K562 (cell line): Measurements from ENCODE around the gene ZDHHC5. TPM values are rescaled to one million over a fixed set of nuclear protein-coding genes. Genes with fewer than 3 reads are reported as not detected.

Experiments
- ATAC-seq: fragments of 200-7000 bp; cut with Tn5 transposase; 3 replicates; pipeline ENCODE4 v1.9.1; 2020; ENCODE audit warnings: moderate library complexity
- BruUV-seq: library from RNA; stranded (reverse); fragments of 400-500 nt; replicated peaks from 2 replicates; lab custom pipeline; 2021; lab: Mats Ljungman, UMichigan
- CTCF ChIA-PET: fragments of 300-600 bp; formaldehyde crosslinking; extraction: SDS; loops from one replicate; lab custom pipeline; 2021; ENCODE audit warnings: low intra/inter-chr PET ratio; lab: Yijun Ruan, JAX
- POLR2A ChIA-PET: fragments of 300-600, 350-650 bp; sonication (Branson Sonifier 250); formaldehyde crosslinking; extraction: SDS; loops from one replicate; lab custom pipeline; 2021; ENCODE audit warnings: antibody characterized with exemption, inconsistent platforms; lab: Yijun Ruan, JAX
- DNase-seq, 4 experiments: peaks; one replicate each; pipeline versions ENCODE4 v3.0.0 to v3.0.0-alpha.2; 2011 to 2018; ENCODE audit warnings: low spot score in 3 of 4, mixed read lengths in 3 of 4; ENCODE audit errors: extremely low read depth in 1 of 4
- FAIRE-seq: peaks from 2 replicates; lab custom pipeline; 2011; peaks lifted over from hg19 to GRCh38; lab: Jason Lieb, UNC
- H2AFZ ChIP-seq: 2 replicates; pipeline ENCODE4 v1.6.0; 2011; ENCODE audit warnings: low read depth, low read length, control low read depth, inconsistent platforms
- H3K27ac ChIP-seq: fragments of 200-600 bp; 3 replicates; pipeline ENCODE4 v1.8.0; 2011; ENCODE audit warnings: low read depth, mild to moderate bottlenecking, control low read depth, inconsistent platforms, low read length, moderate library complexity, mixed read lengths; ENCODE audit errors: extremely low read depth
- H3K27me3 ChIP-seq, 2 experiments: fragments of 300-600 bp in 1 of 2; 2 replicates in 1 of 2; 3 replicates in 1 of 2; pipeline versions ENCODE4 v1.6.0 to v1.8.0; 2011; ENCODE audit warnings: inconsistent platforms in 2 of 2, low read length in 2 of 2, mild to moderate bottlenecking in 1 of 2, mixed read lengths in 1 of 2, moderate library complexity in 1 of 2; ENCODE audit not compliant: control insufficient read depth in 2 of 2, insufficient read depth in 2 of 2
- H3K36me3 ChIP-seq: fragments of 300-600 bp; 3 replicates; pipeline ENCODE4 v1.8.0; 2011; ENCODE audit warnings: mild to moderate bottlenecking, low read length, inconsistent platforms; ENCODE audit not compliant: control insufficient read depth, insufficient read depth
- H3K4me1 ChIP-seq, 2 experiments: fragments of 200-600 bp in 1 of 2; replicated peaks in 1 of 2; 2 replicates in 1 of 2; 3 replicates in 1 of 2; pipeline versions ENCODE4 v1.5.1 to v1.8.0; 2011; ENCODE audit warnings: inconsistent platforms in 2 of 2, low read length in 2 of 2, mild to moderate bottlenecking in 1 of 2, mixed read lengths in 1 of 2, moderate library complexity in 1 of 2; ENCODE audit not compliant: control insufficient read depth in 2 of 2, insufficient read depth in 2 of 2
- H3K4me2 ChIP-seq: 2 replicates; pipeline ENCODE4 v1.6.1; 2011; ENCODE audit warnings: low read length, control low read depth, inconsistent platforms, mixed read lengths; ENCODE audit not compliant: insufficient read depth
- H3K4me3 ChIP-seq: fragments of 200-600 bp; sonication (generic), shearing (Covaris generic); 2 replicates; pipeline ENCODE4 v1.5.1; 2016; ENCODE audit warnings: control low read depth, inconsistent platforms
- H3K79me2 ChIP-seq: fragments of 200-600 bp; 3 replicates; pipeline ENCODE4 v1.8.0; 2011; ENCODE audit warnings: low read length, inconsistent platforms; ENCODE audit not compliant: control insufficient read depth, insufficient read depth
- H3K9ac ChIP-seq, 2 experiments: 2 replicates each; pipeline versions ENCODE4 v1.6.0 to v1.6.1; 2011; ENCODE audit warnings: low read depth in 2 of 2, low read length in 2 of 2, control low read depth in 1 of 2, inconsistent platforms in 1 of 2, mild to moderate bottlenecking in 1 of 2, mixed read lengths in 1 of 2; ENCODE audit not compliant: insufficient read depth in 1 of 2
- H3K9me1 ChIP-seq: one replicate; pipeline ENCODE4 v1.6.0; 2011; ENCODE audit warnings: inconsistent platforms, mild to moderate bottlenecking, low read length, moderate library complexity; ENCODE audit not compliant: control insufficient read depth, insufficient read depth
- H3K9me3 ChIP-seq: replicated peaks from 2 replicates; pipeline ENCODE4 v1.5.1; 2011; ENCODE audit warnings: low read depth, low read length, inconsistent platforms; ENCODE audit not compliant: control insufficient read depth, insufficient read depth
- H4K20me1 ChIP-seq: replicated peaks from 2 replicates; pipeline ENCODE4 v1.6.1; 2011; ENCODE audit warnings: low read length, inconsistent platforms, mixed read lengths; ENCODE audit not compliant: control insufficient read depth, insufficient read depth
- CREM ChIP-seq: IDR thresholded peaks from 2 replicates; pipeline ENCODE4 v1.6.1; 2014; ENCODE audit warnings: antibody characterized with exemption, low read depth
- DPF2 ChIP-seq: fragments of 450-650 bp; IDR thresholded peaks from 2 replicates; pipeline ENCODE4 v1.6.1; 2016
- ELF4 ChIP-seq: fragments of 450-650 bp; formaldehyde crosslinking; IDR thresholded peaks from 2 replicates; pipeline ENCODE4 v1.4.0; 2022; ENCODE audit warnings: missing genetic modification characterization
- HDAC1 ChIP-seq, 2 experiments: fragments of 450-650 bp; IDR thresholded peaks; 2 replicates each; pipeline ENCODE4 v1.6.1; 2016 to 2017; ENCODE audit warnings: inconsistent platforms in 1 of 2, mild to moderate bottlenecking in 1 of 2, moderate library complexity in 1 of 2
- ILF3 ChIP-seq: fragments of 450-650 bp; IDR thresholded peaks from 2 replicates; pipeline ENCODE4 v1.6.1; 2018; ENCODE audit warnings: antibody characterized with exemption, mild to moderate bottlenecking, moderate library complexity, borderline replicate concordance
- JUN ChIP-seq, 2 experiments: sonication (generic) in 1 of 2; formaldehyde crosslinking in 1 of 2; IDR thresholded peaks; 2 replicates each; pipeline versions ENCODE4 v1.6.1 to v1.8.0; 2012 to 2022; ENCODE audit warnings: borderline replicate concordance in 2 of 2, mild to moderate bottlenecking in 2 of 2, improper control_type of control experiment in 1 of 2, low read depth in 1 of 2, low read length in 1 of 2, missing genetic modification reagents in 1 of 2
- JUND ChIP-seq, 2 experiments: IDR thresholded peaks; 2 replicates in 1 of 2; 3 replicates in 1 of 2; pipeline ENCODE4 v1.6.1; 2011; ENCODE audit warnings: borderline replicate concordance in 2 of 2, low read depth in 2 of 2, low read length in 2 of 2, improper control_type of control experiment in 1 of 2, missing biosample characterization in 1 of 2, missing genetic modification characterization in 1 of 2, missing genetic modification reagents in 1 of 2
- KAT7 ChIP-seq: sonication (generic); formaldehyde crosslinking; IDR thresholded peaks from 2 replicates; pipeline ENCODE4 v1.8.0; 2022; ENCODE audit warnings: missing genetic modification reagents, mild to moderate bottlenecking, borderline replicate concordance
- LARP7 ChIP-seq: fragments of 450-650 bp; IDR thresholded peaks from 2 replicates; pipeline ENCODE4 v1.6.1; 2016
- MLLT1 ChIP-seq, 2 experiments: fragments of 450-650 bp; IDR thresholded peaks; 2 replicates each; pipeline ENCODE4 v1.6.1; 2016
- SMARCA5 ChIP-seq: fragments of 450-650 bp; IDR thresholded peaks from 2 replicates; pipeline ENCODE4 v1.6.1; 2016
- THRB ChIP-seq: fragments of 450-650 bp; formaldehyde crosslinking; conservative IDR thresholded peaks from 2 replicates; pipeline ENCODE4 v1.4.0; 2022; ENCODE audit warnings: mild to moderate bottlenecking, missing genetic modification characterization
- ZNF740 ChIP-seq, 3 experiments: fragments of 200-800 bp in 1 of 3; sonication (Bioruptor generic) in 1 of 3; sonication (generic) in 1 of 3; formaldehyde crosslinking in 1 of 3; IDR thresholded peaks; 2 replicates each; pipeline versions ENCODE4 v1.6.1 to v1.8.0; 2016 to 2022; ENCODE audit warnings: mild to moderate bottlenecking in 2 of 3, missing compliant biosample characterization in 2 of 3, missing genetic modification characterization in 2 of 3, missing genetic modification reagents in 1 of 3
- WGBS: fragments of 100-300 bp; shearing (Covaris generic); methylation state at CpG from one replicate; pipeline ENCODE4 v1.1.6; 2016; ENCODE audit warnings: low coverage, mixed read lengths; ENCODE audit not compliant: insufficient coverage; ENCODE audit errors: missing lambda C conversion rate; 5-methylcytosine and 5-hydroxymethylcytosine counted together
- in situ Hi-C: fragments of 300-500 bp; cut with MboI; formaldehyde crosslinking; loops from 4 replicates; pipeline ENCODE4 v1.15.0; 2018; ENCODE audit warnings: inconsistent platforms, mixed read lengths
- intact Hi-C: fragments of 100-400 bp; cut with micrococcal nuclease; formaldehyde crosslinking; loops from 2 replicates; pipeline ENCODE4 v1.14.2; 2022
- polyA plus RNA-seq, 8 experiments: library from polyadenylated mRNA; depleted of rRNA in 4 of 8; stranded (reverse) in 5 of 8; unstranded in 3 of 8; fragments of >200 nt; fragmentation: Nextera tagmentation in 2 of 8; fragmentation: Illumina TruSeq in 1 of 8; extraction: Ambion mirVana in 2 of 8; extraction: Trizol in 1 of 8; gene quantifications; 2 replicates each; pipeline versions ENCODE4 v1.2.1 to v1.2.3, GENCODE V29; 2011 to 2014; ENCODE audit warnings: inconsistent platforms in 1 of 8, missing spikeins in 1 of 8
- total RNA-seq, 7 experiments: library from RNA; depleted of rRNA in 6 of 7; stranded (reverse); fragments of >200 nt in 6 of 7; fragmentation: Illumina TruSeq in 2 of 7; extraction: Trizol in 2 of 7; gene quantifications; 2 replicates each; pipeline versions ENCODE4 v1.2.1 to v1.2.3, GENCODE V29; 2011 to 2021; ENCODE audit warnings: low replicate concordance in 1 of 7

Gene ZDHHC5
- total and polyA plus RNA-seq, 9 of the 15 experiments (the other 6 are each of a cell fraction or from before 2014, with no cell fraction given) = 3.8 to 64.2 (median 35.9) TPM

GRCh38 chr11:57649826-57650738 lies 17.8 kb upstream of the ZDHHC5 start, which contains the start of gene YPEL4:
YPEL4 (minus strand) TSS chr11:57649912; CDS start chr11:57647107, 2,805 bp downstream.
- H3K27me3 ChIP-seq = peaks cover 0 to 15% of the 10 kb centered on the region in 2 experiments; a peak in 2 of 5 replicates
- BruUV-seq = no TSS peak
- intact Hi-C loops = no loop called here
- TF ChIP-seq CREM (peak; percentile 93), ELF4 (CRISPR knock-in tag) (peak; percentile 87), HDAC1 (IDR thresholded peaks at IDR 0.05) (peak in 1 of 2 experiments; percentile 40; a peak in 2 of 4 replicates), THRB (CRISPR knock-in tag) (0 out of 2 replicates have a peak, but pooled peaks have one; percentile 44), SMARCA5 (0 out of 2 replicates have a peak, but pooled peaks have one; percentile 20), LARP7 (0 out of 2 replicates have a peak, but pooled peaks have one; percentile 27), MLLT1 (IDR thresholded peaks at IDR 0.05) (peak in 1 of 2 experiments; percentile 36; a peak in 1 of 4 replicates), JUN (IDR thresholded peaks at IDR 0.05; ENCODE audit: borderline replicate concordance, low read depth, low read length) (0 out of 2 replicates have a peak, but pooled peaks have one; percentile 52), JUN (CRISPR knock-in tag; IDR thresholded peaks at IDR 0.05; ENCODE audit: borderline replicate concordance) (no peak), ILF3 (no peak), DPF2 (peak; percentile 40; the same call in 1 of the 2 replicates), JUND (IDR thresholded peaks at IDR 0.05; ENCODE audit: borderline replicate concordance, low read depth, low read length) (peak; percentile 92), JUND (tag; IDR thresholded peaks at IDR 0.05; ENCODE audit: borderline replicate concordance, low read depth, low read length) (peak; percentile 77; the same call in 1 of the 3 replicates), KAT7 (CRISPR knock-in tag) (0 out of 2 replicates have a peak, but pooled peaks have one; percentile 35), ZNF740 (CRISPR knock-in tag; IDR thresholded peaks at IDR 0.05) (peak; percentile 76), ZNF740 (tag; IDR thresholded peaks at IDR 0.05) (peak in 1 of 2 experiments; percentile 53; a peak in 1 of 4 replicates)

More at GRCh38 chr11:57649826-57650738, 17.8 kb upstream of the ZDHHC5 start, which contains the start of gene YPEL4:
- Histone ChIP-seq H3K9me3 (no peaks in the 10 kb centered on the region), H3K79me2 (no peaks in the 10 kb centered on the region), H3K4me2 (peak within 1 kb of the TSS; percentile 78), H3K36me3 (no peaks in the 10 kb centered on the region), H3K9ac (peak within 1 kb of the TSS; percentile 21 to 41; a peak in 2 of 4 replicates), H4K20me1 (no peaks in the 10 kb centered on the region; the same call in 1 of the 2 replicates), H3K9me1 (no peaks in the 10 kb centered on the region), H2AFZ (peak within 1 kb of the TSS; percentile 73), H3K27ac (no peak within 1 kb of the TSS; the same call in 2 of the 3 replicates), H3K4me3 (peak within 1 kb of the TSS; percentile 21; the same call in 1 of the 2 replicates), H3K4me1 (peaks cover 36 to 38% of the 10 kb centered on the region in 2 experiments)
- in situ Hi-C loops = loop anchor here (10.0 to 25.0 kb wide), 2 partner anchors 195 to 862 kb away; partner anchors contain the start of gene OR5B21
- no peak for FAIRE-seq
- POLR2A ChIA-PET = interaction anchor here (0.5 to 0.6 kb wide), 2 partner anchors 90 to 360 kb away, joined by 3 read pairs; no protein-coding TSS in a partner anchor
- peak; percentile 68 for ATAC-seq
- 22% methylated on average over 10 of the region's 15 CpGs for WGBS
- peak; percentile 78 to 83 (median 82) for DNase-seq
- CTCF ChIA-PET = no interaction called here
